Measurements from ENCODE around the gene AIDA.

- no peak for TF ChIP-seq CTCF (conservative IDR thresholded peaks at IDR 0.05 in 1 of 2, IDR thresholded peaks at IDR 0.05 in 1 of 2; ENCODE audit: low read depth in 1 of 2, low read length in 2 of 2)
- TF ChIP-seq EZH2 (IDR thresholded peaks at IDR 0.05; ENCODE audit: low read length, missing control alignments): no peak
These were observed 69.8 kb downstream of the AIDA start for GRCh38 chr1:222642468-222642867.

Measured in fibroblast of lung (primary cell).